MCF 10A (cell line): ENCODE data around the gene MT1A. TPM values are rescaled to one million over a fixed set of nuclear protein-coding genes. Genes with fewer than 3 reads are reported as not detected.

Experiments
- Bru-seq: library from RNA; stranded (reverse); fragments of 400-500 nt; gene quantifications from one replicate; lab custom pipeline; 2021; lab: Mats Ljungman, UMichigan
- BruChase-seq, 2 experiments: library from RNA; stranded (reverse); fragments of 400-500 nt; gene quantifications; one replicate each; lab custom pipeline; 2021; lab: Mats Ljungman, UMichigan
- BruUV-seq: library from RNA; stranded (reverse); fragments of 400-500 nt; replicated peaks from 2 replicates; lab custom pipeline; 2021; lab: Mats Ljungman, UMichigan
- CTCF ChIA-PET: fragments of 300-600 bp; sonication (Branson Sonifier 250); formaldehyde crosslinking; extraction: SDS; loops from one replicate; lab custom pipeline; 2021; ENCODE audit warnings: antibody characterized with exemption, inconsistent platforms; lab: Yijun Ruan, JAX
- POLR2A ChIA-PET: fragments of 300-600, 350-650 bp; sonication (Branson Sonifier 250); formaldehyde crosslinking; extraction: SDS; loops from one replicate; lab custom pipeline; 2020; ENCODE audit warnings: antibody characterized with exemption, inconsistent platforms; lab: Yijun Ruan, JAX
- DNase-seq: peaks from one replicate; pipeline ENCODE4 v3.0.0-alpha.2; 2018; ENCODE audit not compliant: unreplicated experiment
- H3K27ac Mint-ChIP-seq: one replicate; pipeline ENCODE4 v1.8.0; 2022; ENCODE audit warnings: mild to moderate bottlenecking, low read depth, mixed read lengths; ENCODE audit not compliant: unreplicated experiment
- H3K27me3 Mint-ChIP-seq: one replicate; pipeline ENCODE4 v1.8.0; 2022; ENCODE audit warnings: mixed read lengths; ENCODE audit not compliant: insufficient read depth, unreplicated experiment
- H3K36me3 Mint-ChIP-seq: one replicate; pipeline ENCODE4 v1.8.0; 2022; ENCODE audit warnings: mild to moderate bottlenecking, moderate library complexity, mixed read lengths; ENCODE audit not compliant: insufficient read depth, unreplicated experiment
- H3K4me1 Mint-ChIP-seq: one replicate; pipeline ENCODE4 v1.8.0; 2022; ENCODE audit warnings: mixed read lengths; ENCODE audit not compliant: insufficient read depth, unreplicated experiment
- H3K4me3 Mint-ChIP-seq: one replicate; pipeline ENCODE4 v1.8.0; 2022; ENCODE audit warnings: mild to moderate bottlenecking, moderate library complexity, mixed read lengths; ENCODE audit not compliant: unreplicated experiment
- H3K9me3 Mint-ChIP-seq: one replicate; pipeline ENCODE4 v1.8.0; 2022; ENCODE audit warnings: mixed read lengths; ENCODE audit not compliant: unreplicated experiment
- intact Hi-C: fragments of 100-400 bp; cut with micrococcal nuclease; formaldehyde crosslinking; loops from 2 replicates; pipeline ENCODE4 v1.14.1; 2022
- long read RNA-seq: library from polyadenylated mRNA; stranded (forward); transcript quantifications from one replicate; pipeline ENCODE4 v2.0.0, GENCODE V29; 2022
- total RNA-seq: library from RNA; stranded (reverse); gene quantifications from 2 replicates; pipeline ENCODE4 v1.2.3, GENCODE V29; 2022
- TF ChIP-seq, protein P1 (sequence below): fragments of 200-600 bp; IDR thresholded peaks from one replicate; pipeline ENCODE4 v1.8.0; 2022; ENCODE audit warnings: antibody characterized with exemption, mild to moderate bottlenecking; ENCODE audit not compliant: unreplicated experiment

The MT1A gene
- not detected in 2 replicates for total RNA-seq
- not detected for Bru-seq, nascent RNA
- BruChase-seq, experiment 1, labeled RNA remaining after a 6-hour chase: not detected
- BruChase-seq, experiment 2, labeled RNA remaining after a 2-hour chase: not detected
- long read RNA-seq: 0 reads

- BruUV-seq: no TSS peak
- intact Hi-C loops: no loop called here
- Mint-ChIP-seq H3K36me3 (no peaks in the 10 kb centered on the region), H3K27ac (no peak within 1 kb of the TSS), H3K9me3 (no peaks in the 10 kb centered on the region), H3K27me3 (no peaks in the 10 kb centered on the region), H3K4me1 (peaks cover 20% of the 10 kb centered on the region), H3K4me3 (no peak within 1 kb of the TSS)
- POLR2A ChIA-PET: interaction anchor here (0.6 to 2.1 kb wide), 8 partner anchors 9 to 298 kb away, joined by 3 to 11 read pairs (median 4); partner anchors contain the start of genes MT1E and MT2A
- DNase-seq: no peak
- CTCF ChIA-PET: interaction anchor here (0.6 kb wide), 1 partner anchor 324 kb away, joined by 4 read pairs; no protein-coding TSS in a partner anchor
- TF ChIP-seq, protein P1, sequence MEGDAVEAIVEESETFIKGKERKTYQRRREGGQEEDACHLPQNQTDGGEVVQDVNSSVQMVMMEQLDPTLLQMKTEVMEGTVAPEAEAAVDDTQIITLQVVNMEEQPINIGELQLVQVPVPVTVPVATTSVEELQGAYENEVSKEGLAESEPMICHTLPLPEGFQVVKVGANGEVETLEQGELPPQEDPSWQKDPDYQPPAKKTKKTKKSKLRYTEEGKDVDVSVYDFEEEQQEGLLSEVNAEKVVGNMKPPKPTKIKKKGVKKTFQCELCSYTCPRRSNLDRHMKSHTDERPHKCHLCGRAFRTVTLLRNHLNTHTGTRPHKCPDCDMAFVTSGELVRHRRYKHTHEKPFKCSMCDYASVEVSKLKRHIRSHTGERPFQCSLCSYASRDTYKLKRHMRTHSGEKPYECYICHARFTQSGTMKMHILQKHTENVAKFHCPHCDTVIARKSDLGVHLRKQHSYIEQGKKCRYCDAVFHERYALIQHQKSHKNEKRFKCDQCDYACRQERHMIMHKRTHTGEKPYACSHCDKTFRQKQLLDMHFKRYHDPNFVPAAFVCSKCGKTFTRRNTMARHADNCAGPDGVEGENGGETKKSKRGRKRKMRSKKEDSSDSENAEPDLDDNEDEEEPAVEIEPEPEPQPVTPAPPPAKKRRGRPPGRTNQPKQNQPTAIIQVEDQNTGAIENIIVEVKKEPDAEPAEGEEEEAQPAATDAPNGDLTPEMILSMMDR: no peak
These were observed at the start of gene MT1A for GRCh38 chr16:56637814-56638750. TSS of gene MT1A (plus strand) at chr16:56638666. CDS start at chr16:56638739, 73 bp downstream.

DNA sequence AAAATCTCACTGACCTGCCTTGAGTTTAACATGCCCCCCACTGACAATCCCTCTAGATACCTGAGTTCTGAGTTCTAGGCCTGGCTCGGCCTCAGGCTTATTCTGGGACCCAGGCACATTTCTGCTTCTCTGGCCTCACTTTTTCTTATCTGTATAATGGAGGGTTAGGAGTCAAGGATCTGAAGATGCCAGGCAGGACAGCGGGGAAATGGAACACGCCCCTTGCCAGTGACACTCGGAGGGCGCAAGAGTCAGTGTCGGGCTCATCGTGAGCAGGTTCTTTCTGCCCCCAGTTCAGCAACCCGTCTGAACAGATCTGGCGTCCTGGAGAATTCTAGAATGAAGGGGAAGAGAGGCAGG lies 49.7 kb upstream of the MT1A start:
- Mint-ChIP-seq H3K27ac (no peak overlapping the region), H3K4me3 (no peak overlapping the region), H3K27me3 (no peaks in the 10 kb centered on the region), H3K9me3 (no peaks in the 10 kb centered on the region), H3K36me3 (no peaks in the 10 kb centered on the region), H3K4me1 (no peaks in the 10 kb centered on the region)
- no peak for DNase-seq
- POLR2A ChIA-PET: no interaction called here
- TF ChIP-seq, protein P1: no peak
- intact Hi-C loops: no loop called here
- BruUV-seq: no TSS peak
- CTCF ChIA-PET: interaction anchor here (0.6 to 3.9 kb wide), 2 partner anchors 12 to 55 kb away, joined by 5 to 22 read pairs; no protein-coding TSS in a partner anchor

DNA sequence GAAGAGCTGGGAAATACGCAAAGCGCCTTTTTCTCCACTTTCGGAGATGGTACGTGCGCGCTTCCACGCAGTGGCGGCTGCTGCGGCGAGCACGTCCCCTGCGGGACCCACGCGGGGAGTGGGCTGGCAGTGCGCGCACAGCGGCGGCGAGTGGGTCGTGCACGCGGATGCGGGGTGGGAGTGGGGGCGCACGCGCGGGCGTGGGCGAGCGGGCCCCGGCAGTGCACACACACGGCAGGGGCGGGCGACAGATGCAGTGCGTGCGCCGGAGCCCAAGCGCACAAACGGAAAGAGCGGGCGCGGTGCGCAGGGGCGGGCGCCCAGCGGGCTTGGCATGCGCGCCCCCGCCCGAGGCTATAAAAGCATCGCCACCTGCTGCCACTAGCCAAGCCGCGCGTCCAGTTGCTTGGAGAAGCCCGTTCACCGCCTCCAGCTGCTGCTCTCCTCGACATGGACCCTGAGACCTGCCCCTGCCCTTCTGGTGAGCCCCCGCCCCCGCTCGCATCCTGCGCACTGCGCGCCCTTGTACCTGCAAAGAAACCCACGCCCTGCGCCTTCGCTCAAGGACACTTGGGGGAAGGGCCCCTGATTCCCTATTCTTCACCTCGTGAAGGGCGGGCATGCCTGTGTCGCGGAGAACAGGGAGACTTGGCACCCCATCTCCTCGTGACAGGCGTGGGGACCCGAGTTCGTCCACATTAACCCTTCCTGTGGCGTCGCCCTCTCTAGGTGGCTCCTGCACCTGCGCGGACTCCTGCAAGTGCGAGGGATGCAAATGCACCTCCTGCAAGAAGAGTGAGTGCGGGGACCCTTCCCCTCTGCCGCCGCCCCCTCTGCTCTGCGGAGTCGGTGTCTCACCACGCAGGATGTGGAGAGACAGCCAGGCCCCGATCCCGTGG lies 49.1 kb upstream of the MT1A start, which contains the start of gene MT3:
Gene MT3 (plus strand): TSS at position 388 of the 899 bp plus-strand sequence. CDS start 63 bp downstream, at position 451.
- DNase-seq: no peak
- BruUV-seq: no TSS peak
- H3K27ac Mint-ChIP-seq: no peak within 1 kb of the TSS
- H3K36me3 Mint-ChIP-seq: no peaks in the 10 kb centered on the region
- no peaks in the 10 kb centered on the region for H3K9me3 Mint-ChIP-seq
- CTCF ChIA-PET: interaction anchor here (0.6 to 0.7 kb wide), 3 partner anchors 16 to 1889 kb away, joined by 3 to 5 read pairs (median 3); no protein-coding TSS in a partner anchor
- TF ChIP-seq, protein P1: no peak
- intact Hi-C loops: no loop called here
- H3K4me1 Mint-ChIP-seq: no peaks in the 10 kb centered on the region
- no peaks in the 10 kb centered on the region for H3K27me3 Mint-ChIP-seq
- POLR2A ChIA-PET: no interaction called here
- no peak within 1 kb of the TSS for H3K4me3 Mint-ChIP-seq
